Right atrium auricular region (tissue), 2 donors: ENCODE results near the gene PAMR1. TPM values are rescaled to one million over a fixed set of nuclear protein-coding genes. Genes with fewer than 3 reads are reported as not detected.

Experiments used
- DNase-seq: peaks from one replicate; pipeline ENCODE4 v3.0.0-alpha.2; 2019; ENCODE audit warnings: low spot score
- H3K27ac ChIP-seq, 2 donors: fragments of 200-600 bp; sonication (generic); 1 replicate in 1 of 2; 2 replicates in 1 of 2; pipeline ENCODE4 v1.5.1; 2016 to 2019
- H3K27me3 ChIP-seq, 2 donors: fragments of 200-600 bp; sonication (generic); one replicate each; pipeline versions ENCODE4 v1.5.1 to v1.6.0; 2017 to 2019
- H3K36me3 ChIP-seq: fragments of 200-600 bp; sonication (generic); one replicate; pipeline ENCODE4 v1.5.1; 2016
- H3K4me1 ChIP-seq, 2 donors: fragments of 200-600 bp; sonication (generic); one replicate each; pipeline versions ENCODE4 v1.5.1 to v1.6.0; 2017 to 2019
- H3K4me3 ChIP-seq, 2 donors: fragments of 200-600 bp; sonication (generic); 1 replicate in 1 of 2; 2 replicates in 1 of 2; pipeline ENCODE4 v1.5.1; 2017 to 2019; ENCODE audit warnings: mild to moderate bottlenecking in 1 of 2, moderate library complexity in 1 of 2
- H3K9me3 ChIP-seq, 2 donors: fragments of 200-600 bp; sonication (generic); one replicate each; pipeline ENCODE4 v1.5.1; 2019
- total RNA-seq, 2 donors: library from RNA; depleted of rRNA; stranded (reverse); fragments of >200 nt; gene quantifications; one replicate each; pipeline ENCODE4 v1.1.0, GENCODE V29; 2016
- TF ChIP-seq, protein P1 (sequence below), 2 donors: fragments of 200-600 bp; sonication (generic); IDR thresholded peaks; one replicate each; pipeline ENCODE4 v1.5.1; 2019; ENCODE audit warnings: antibody characterized with exemption in 2 of 2

The PAMR1 gene
- total RNA-seq, 2 donors from 2014 or later = 8.6 to 15.3 TPM

DNA sequence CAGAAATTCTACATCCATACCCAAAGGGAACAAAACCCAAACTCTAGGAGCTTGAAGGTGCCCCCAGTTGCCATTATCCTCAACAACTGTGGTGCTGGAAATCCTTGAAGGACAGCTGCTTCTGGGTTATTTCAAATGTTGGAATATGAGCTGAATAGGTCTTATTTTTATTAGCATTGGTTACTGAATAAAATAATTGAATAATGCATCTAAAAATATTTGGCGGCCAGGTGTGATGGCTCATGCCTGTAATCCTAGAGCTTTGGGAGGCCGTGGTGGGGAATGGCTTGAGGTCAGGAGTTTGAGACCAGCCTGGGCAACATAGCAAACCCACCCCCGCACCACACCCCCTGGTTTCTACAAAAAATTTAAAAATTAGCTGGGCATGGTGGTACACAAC is 10.9 kb downstream of the PAMR1 start:
- Histone ChIP-seq H3K4me1 (no peaks in the 10 kb centered on the region), H3K27ac (no peak overlapping the region), H3K4me3 (no peak overlapping the region), H3K36me3 (no peaks in the 10 kb centered on the region), H3K9me3 (no peaks in the 10 kb centered on the region), H3K27me3 (no peaks in the 10 kb centered on the region)
- no peak for DNase-seq
- TF ChIP-seq, protein P1, sequence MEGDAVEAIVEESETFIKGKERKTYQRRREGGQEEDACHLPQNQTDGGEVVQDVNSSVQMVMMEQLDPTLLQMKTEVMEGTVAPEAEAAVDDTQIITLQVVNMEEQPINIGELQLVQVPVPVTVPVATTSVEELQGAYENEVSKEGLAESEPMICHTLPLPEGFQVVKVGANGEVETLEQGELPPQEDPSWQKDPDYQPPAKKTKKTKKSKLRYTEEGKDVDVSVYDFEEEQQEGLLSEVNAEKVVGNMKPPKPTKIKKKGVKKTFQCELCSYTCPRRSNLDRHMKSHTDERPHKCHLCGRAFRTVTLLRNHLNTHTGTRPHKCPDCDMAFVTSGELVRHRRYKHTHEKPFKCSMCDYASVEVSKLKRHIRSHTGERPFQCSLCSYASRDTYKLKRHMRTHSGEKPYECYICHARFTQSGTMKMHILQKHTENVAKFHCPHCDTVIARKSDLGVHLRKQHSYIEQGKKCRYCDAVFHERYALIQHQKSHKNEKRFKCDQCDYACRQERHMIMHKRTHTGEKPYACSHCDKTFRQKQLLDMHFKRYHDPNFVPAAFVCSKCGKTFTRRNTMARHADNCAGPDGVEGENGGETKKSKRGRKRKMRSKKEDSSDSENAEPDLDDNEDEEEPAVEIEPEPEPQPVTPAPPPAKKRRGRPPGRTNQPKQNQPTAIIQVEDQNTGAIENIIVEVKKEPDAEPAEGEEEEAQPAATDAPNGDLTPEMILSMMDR (IDR thresholded peaks at IDR 0.05) = no peak

DNA sequence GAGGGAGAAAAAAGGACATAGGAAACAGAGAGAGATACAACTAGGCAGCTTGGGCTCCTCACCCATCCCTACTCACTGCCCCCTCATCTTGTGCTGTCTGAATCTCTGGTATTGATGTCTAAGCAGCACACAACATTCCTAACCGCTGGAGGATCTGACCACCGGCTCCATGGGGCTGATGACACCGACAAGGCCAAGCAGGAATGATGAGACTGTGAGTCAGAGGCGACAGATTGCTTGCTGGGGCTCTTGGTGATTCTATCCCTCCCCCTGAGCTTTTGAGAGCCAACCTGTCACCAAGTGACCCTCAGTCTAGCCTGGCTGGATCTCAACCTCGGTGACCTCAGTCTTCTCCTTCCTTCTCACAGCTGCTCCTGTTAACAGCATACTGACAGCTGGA is 13.8 kb downstream of the PAMR1 start:
- H3K4me3 ChIP-seq = no peak overlapping the region
- H3K27ac ChIP-seq = no peak overlapping the region
- no peaks in the 10 kb centered on the region for H3K36me3 ChIP-seq
- no peaks in the 10 kb centered on the region for H3K27me3 ChIP-seq
- no peaks in the 10 kb centered on the region for H3K4me1 ChIP-seq
- no peak for DNase-seq
- H3K9me3 ChIP-seq = peaks cover 0 to 13% of the 10 kb centered on the region in 2 donors
- TF ChIP-seq, protein P1 (IDR thresholded peaks at IDR 0.05) = no peak

DNA sequence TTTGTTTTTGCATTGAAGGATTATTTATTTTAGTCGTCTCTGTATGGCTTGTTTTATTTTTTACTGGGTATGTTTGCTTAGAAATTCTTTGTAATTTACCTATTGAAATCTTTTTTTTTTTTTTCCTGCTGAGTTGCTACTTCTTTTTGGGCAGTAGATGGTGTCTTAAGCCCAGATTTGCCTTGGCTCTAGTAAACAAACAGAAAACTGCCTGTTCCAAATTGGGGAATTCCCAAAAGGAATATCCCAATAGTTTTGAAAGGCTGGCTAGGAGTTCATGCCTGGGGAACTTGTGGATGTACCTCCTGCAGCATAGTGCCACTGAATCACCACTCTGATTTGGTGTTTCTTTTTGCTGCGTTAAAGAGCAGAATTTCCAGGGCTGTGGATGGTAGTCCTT is 17.7 kb downstream of the PAMR1 start:
- no peaks in the 10 kb centered on the region for H3K36me3 ChIP-seq
- TF ChIP-seq, protein P1 (IDR thresholded peaks at IDR 0.05) = no peak
- no peak for DNase-seq
- no peak overlapping the region for H3K27ac ChIP-seq
- H3K27me3 ChIP-seq = no peaks in the 10 kb centered on the region
- no peaks in the 10 kb centered on the region for H3K4me1 ChIP-seq
- H3K9me3 ChIP-seq = peaks cover 0 to 20% of the 10 kb centered on the region in 2 donors
- no peak overlapping the region for H3K4me3 ChIP-seq

DNA sequence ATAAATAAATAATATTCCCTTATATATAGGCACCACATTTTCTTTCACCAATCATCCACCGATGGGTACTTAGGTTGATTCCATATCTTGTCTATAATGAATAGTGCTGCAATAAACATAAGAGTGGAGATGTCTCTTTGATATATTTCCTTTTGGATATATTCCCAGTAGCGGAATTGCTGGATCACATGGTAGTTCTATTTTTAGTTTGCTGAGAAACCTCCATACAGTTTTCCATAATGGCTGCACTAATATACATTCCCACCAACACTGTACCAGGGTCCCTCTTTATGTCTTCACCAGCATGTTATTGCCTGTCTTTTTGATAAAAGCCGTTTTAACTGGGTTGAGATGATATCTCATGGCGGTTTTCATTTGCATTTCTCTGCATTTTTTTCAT is 23.6 kb downstream of the PAMR1 start:
- Histone ChIP-seq H3K27ac (no peak overlapping the region), H3K4me1 (no peaks in the 10 kb centered on the region), H3K27me3 (no peaks in the 10 kb centered on the region), H3K4me3 (no peak overlapping the region), H3K9me3 (peaks cover 0 to 8% of the 10 kb centered on the region in 2 donors), H3K36me3 (no peaks in the 10 kb centered on the region)
- TF ChIP-seq, protein P1 (IDR thresholded peaks at IDR 0.05) = no peak
- DNase-seq = no peak

DNA sequence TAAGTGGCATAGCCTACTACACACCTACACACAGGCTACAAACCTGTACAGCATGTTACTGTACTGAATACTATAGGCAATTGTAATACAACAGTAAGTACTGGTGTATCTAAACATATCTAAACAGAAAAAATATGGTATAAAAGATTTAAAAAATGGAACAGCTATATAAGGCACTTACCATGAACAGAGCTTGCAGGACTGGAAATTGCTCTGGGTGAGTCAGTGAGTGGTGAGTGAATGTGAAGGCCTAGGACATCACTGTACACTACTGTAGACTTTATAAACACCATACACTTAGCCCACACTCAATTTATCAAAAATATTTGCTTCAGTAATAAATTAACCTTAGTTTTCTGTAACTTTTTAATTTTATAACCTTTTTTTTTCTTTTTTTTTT is 24.7 kb downstream of the PAMR1 start:
- Histone ChIP-seq H3K27ac (no peak overlapping the region), H3K4me1 (no peaks in the 10 kb centered on the region), H3K36me3 (no peaks in the 10 kb centered on the region), H3K9me3 (peaks cover 0 to 3% of the 10 kb centered on the region in 2 donors), H3K4me3 (no peak overlapping the region), H3K27me3 (no peaks in the 10 kb centered on the region)
- TF ChIP-seq, protein P1 (IDR thresholded peaks at IDR 0.05) = no peak
- DNase-seq = no peak

DNA sequence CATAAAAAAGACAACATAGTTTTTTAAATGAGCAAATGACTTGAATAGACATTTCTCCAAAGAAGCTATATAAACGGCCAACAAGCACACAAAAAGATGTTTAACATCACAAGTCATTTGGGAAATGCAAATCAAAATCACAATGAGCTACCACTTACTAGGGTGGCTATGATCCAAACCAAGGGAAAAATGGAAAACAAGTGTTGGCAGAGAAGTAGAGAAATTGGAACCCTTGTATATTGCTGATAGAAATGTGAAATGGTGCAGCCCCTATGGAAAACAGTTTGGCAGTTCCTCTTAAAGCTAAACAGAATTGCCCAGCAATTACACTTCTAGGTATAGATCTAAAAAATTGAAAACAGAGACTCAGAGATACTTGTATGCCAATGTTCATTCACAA is 29.0 kb downstream of the PAMR1 start:
- no peaks in the 10 kb centered on the region for H3K4me1 ChIP-seq
- no peaks in the 10 kb centered on the region for H3K36me3 ChIP-seq
- TF ChIP-seq, protein P1 (IDR thresholded peaks at IDR 0.05) = no peak
- no peak overlapping the region for H3K4me3 ChIP-seq
- DNase-seq = no peak
- H3K27ac ChIP-seq = no peak overlapping the region
- H3K9me3 ChIP-seq = no peaks in the 10 kb centered on the region
- no peaks in the 10 kb centered on the region for H3K27me3 ChIP-seq
